Measurements from ENCODE around the gene DZIP1. TPM values are rescaled to one million over a fixed set of nuclear protein-coding genes. Genes with fewer than 3 reads are reported as not detected.

The DZIP1 gene
- total and polyA plus RNA-seq, 2 of the 13 experiments (the other 11 are each of a cell fraction or from before 2014, with no cell fraction given): 11.0 to 36.7 TPM

DNA sequence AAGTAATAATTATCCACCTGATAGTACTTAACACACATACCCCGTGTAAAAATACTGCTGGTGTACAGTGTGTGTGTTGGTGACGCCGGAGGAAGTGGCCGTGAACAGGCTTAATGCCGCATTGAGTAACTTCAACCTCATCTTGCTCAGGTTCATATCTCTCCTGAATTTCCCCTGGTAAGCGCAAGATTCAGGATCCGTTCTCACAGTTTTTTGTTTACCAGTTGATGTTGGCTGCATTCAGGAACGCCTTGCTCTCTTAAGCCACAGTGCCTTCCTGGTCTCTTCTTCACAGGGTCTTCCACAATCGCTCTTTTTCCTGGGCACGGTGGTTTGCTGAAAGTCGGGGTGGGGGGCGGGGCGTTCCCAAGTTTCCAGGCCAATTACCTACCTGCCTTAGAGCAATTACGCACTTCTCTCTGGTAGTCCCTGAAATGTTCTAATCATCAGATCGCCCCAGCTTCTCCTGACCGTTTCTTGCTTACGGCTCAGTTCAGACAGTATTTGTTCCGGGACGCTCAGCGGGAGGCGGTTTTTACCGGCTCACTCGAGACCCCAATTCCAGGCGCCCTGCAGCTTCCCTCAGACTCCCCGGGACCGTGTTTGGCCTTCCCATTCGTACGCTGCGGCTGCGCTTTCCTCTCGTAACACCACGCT lies 31.7 kb upstream of the DZIP1 start (continued):
- TF ChIP-seq, protein P1, sequence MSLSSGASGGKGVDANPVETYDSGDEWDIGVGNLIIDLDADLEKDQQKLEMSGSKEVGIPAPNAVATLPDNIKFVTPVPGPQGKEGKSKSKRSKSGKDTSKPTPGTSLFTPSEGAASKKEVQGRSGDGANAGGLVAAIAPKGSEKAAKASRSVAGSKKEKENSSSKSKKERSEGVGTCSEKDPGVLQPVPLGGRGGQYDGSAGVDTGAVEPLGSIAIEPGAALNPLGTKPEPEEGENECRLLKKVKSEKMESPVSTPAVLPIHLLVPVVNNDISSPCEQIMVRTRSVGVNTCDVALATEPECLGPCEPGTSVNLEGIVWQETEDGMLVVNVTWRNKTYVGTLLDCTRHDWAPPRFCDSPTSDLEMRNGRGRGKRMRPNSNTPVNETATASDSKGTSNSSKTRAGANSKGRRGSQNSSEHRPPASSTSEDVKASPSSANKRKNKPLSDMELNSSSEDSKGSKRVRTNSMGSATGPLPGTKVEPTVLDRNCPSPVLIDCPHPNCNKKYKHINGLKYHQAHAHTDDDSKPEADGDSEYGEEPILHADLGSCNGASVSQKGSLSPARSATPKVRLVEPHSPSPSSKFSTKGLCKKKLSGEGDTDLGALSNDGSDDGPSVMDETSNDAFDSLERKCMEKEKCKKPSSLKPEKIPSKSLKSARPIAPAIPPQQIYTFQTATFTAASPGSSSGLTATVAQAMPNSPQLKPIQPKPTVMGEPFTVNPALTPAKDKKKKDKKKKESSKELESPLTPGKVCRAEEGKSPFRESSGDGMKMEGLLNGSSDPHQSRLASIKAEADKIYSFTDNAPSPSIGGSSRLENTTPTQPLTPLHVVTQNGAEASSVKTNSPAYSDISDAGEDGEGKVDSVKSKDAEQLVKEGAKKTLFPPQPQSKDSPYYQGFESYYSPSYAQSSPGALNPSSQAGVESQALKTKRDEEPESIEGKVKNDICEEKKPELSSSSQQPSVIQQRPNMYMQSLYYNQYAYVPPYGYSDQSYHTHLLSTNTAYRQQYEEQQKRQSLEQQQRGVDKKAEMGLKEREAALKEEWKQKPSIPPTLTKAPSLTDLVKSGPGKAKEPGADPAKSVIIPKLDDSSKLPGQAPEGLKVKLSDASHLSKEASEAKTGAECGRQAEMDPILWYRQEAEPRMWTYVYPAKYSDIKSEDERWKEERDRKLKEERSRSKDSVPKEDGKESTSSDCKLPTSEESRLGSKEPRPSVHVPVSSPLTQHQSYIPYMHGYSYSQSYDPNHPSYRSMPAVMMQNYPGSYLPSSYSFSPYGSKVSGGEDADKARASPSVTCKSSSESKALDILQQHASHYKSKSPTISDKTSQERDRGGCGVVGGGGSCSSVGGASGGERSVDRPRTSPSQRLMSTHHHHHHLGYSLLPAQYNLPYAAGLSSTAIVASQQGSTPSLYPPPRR (CRISPR knock-in tag; IDR thresholded peaks at IDR 0.05; ENCODE audit: borderline replicate concordance): no peak
- 0 out of 2 replicates have a peak, but pooled peaks have one; percentile 11 for TF ChIP-seq CHD2 (IDR thresholded peaks at IDR 0.05; ENCODE audit: low read depth, low read length)
- no peak for TF ChIP-seq KDM4B (CRISPR knock-in tag; IDR thresholded peaks at IDR 0.05)
- TF ChIP-seq WIZ (CRISPR knock-in tag; IDR thresholded peaks at IDR 0.05): no peak
- TF ChIP-seq ZNF546 (CRISPR knock-in tag; conservative IDR thresholded peaks at IDR 0.05): no peak

DNA sequence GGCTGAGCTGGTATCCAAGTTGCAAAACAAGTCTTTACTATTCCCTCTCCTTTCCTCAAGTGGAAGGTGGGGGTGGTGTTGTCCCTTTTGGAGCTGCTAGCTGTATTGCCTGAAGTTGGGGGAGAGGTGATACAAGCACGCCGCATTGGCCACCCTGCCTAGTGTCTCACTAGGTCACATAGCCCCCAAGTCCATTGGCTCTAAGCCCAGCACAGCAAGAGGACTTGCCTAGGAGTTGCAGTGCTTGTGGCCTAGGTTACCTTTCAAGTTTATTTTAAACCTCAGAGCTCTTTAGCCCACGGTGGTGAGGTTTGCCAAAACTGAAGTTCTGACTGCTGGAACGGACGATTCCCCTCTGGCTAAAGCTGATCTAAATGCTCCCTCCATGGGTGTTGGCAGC lies 27.1 kb upstream of the DZIP1 start:
- no peak overlapping the region for H3K27ac ChIP-seq (ENCODE audit: extremely low read length, insufficient read depth, low read length)
- no peak overlapping the region for H3K4me2 ChIP-seq (ENCODE audit: low read depth, low read length)
- no peak for FAIRE-seq
- POLR2A ChIA-PET: no interaction called here
- no peak overlapping the region for H3K4me3 ChIP-seq (replicated peaks in 1 of 3; ENCODE audit: insufficient read depth in 1 of 3, low read depth in 2 of 3, low read length in 3 of 3)
- in situ Hi-C loops (cut with HindIII; ENCODE audit: extremely low pct_ligation_motif_present, low pct_unique_long_range_greater_than_20kb) (no loop called here), intact Hi-C loops (cut with micrococcal nuclease; ENCODE audit: unreplicated experiment) (loop anchor here (10.0 kb wide), 1 partner anchor 113 kb away; no protein-coding TSS in a partner anchor)
- BruUV-seq (replicated peaks): no TSS peak
- H3K9ac ChIP-seq (ENCODE audit: insufficient read depth, low read depth, low read length): no peak overlapping the region
- no peak overlapping the region for H2AFZ ChIP-seq (ENCODE audit: low read length)
- no peak for DNase-seq (ENCODE audit: low spot score)
- H3K79me2 ChIP-seq (ENCODE audit: insufficient read depth, low read length): peaks cover 17% of the 10 kb centered on the region
- no peak for ATAC-seq
- no peaks in the 10 kb centered on the region for H3K27me3 ChIP-seq (ENCODE audit: control insufficient read depth in 1 of 2, insufficient read depth in 2 of 2, low read length in 2 of 2)
- CTCF ChIA-PET (ENCODE audit: low intra/inter-chr PET ratio, low total read pairs): no interaction called here
- 68% methylated on average over 3 of the region's 5 CpGs for WGBS (ENCODE audit: low lambda C conversion rate)
- H3K4me1 ChIP-seq (ENCODE audit: insufficient read depth, low read length): peaks cover 28% of the 10 kb centered on the region
- no peaks in the 10 kb centered on the region for H3K36me3 ChIP-seq (replicated peaks in 1 of 2; ENCODE audit: control insufficient read depth in 1 of 2, insufficient read depth in 2 of 2, low read length in 2 of 2)
- no peaks in the 10 kb centered on the region for H4K20me1 ChIP-seq (ENCODE audit: insufficient read depth, low read length)
- H3K9me3 ChIP-seq (ENCODE audit: low read length): peaks cover 20% of the 10 kb centered on the region
- TF ChIP-seq ZNF329 (CRISPR knock-in tag; IDR thresholded peaks at IDR 0.05; ENCODE audit: low read depth) (no peak), ZNF674 (CRISPR knock-in tag; IDR thresholded peaks at IDR 0.05; ENCODE audit: low read depth) (no peak), SAFB2 (CRISPR knock-in tag; IDR thresholded peaks at IDR 0.05; ENCODE audit: borderline replicate concordance, low read depth) (no peak), CREM (IDR thresholded peaks at IDR 0.05) (no peak), CREM (CRISPR knock-in tag; IDR thresholded peaks at IDR 0.05) (no peak), ZNF432 (CRISPR knock-in tag; IDR thresholded peaks at IDR 0.05; ENCODE audit: borderline replicate concordance) (no peak), ZNF484 (CRISPR knock-in tag; IDR thresholded peaks at IDR 0.05; ENCODE audit: borderline replicate concordance, low read depth) (no peak)
- TF ChIP-seq, protein P2, sequence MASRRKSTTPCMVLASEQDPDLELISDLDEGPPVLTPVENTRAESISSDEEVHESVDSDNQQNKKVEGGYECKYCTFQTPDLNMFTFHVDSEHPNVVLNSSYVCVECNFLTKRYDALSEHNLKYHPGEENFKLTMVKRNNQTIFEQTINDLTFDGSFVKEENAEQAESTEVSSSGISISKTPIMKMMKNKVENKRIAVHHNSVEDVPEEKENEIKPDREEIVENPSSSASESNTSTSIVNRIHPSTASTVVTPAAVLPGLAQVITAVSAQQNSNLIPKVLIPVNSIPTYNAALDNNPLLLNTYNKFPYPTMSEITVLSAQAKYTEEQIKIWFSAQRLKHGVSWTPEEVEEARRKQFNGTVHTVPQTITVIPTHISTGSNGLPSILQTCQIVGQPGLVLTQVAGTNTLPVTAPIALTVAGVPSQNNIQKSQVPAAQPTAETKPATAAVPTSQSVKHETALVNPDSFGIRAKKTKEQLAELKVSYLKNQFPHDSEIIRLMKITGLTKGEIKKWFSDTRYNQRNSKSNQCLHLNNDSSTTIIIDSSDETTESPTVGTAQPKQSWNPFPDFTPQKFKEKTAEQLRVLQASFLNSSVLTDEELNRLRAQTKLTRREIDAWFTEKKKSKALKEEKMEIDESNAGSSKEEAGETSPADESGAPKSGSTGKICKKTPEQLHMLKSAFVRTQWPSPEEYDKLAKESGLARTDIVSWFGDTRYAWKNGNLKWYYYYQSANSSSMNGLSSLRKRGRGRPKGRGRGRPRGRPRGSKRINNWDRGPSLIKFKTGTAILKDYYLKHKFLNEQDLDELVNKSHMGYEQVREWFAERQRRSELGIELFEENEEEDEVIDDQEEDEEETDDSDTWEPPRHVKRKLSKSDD (CRISPR knock-in tag; IDR thresholded peaks at IDR 0.05; ENCODE audit: low read depth): no peak
- TF ChIP-seq, protein P3, sequence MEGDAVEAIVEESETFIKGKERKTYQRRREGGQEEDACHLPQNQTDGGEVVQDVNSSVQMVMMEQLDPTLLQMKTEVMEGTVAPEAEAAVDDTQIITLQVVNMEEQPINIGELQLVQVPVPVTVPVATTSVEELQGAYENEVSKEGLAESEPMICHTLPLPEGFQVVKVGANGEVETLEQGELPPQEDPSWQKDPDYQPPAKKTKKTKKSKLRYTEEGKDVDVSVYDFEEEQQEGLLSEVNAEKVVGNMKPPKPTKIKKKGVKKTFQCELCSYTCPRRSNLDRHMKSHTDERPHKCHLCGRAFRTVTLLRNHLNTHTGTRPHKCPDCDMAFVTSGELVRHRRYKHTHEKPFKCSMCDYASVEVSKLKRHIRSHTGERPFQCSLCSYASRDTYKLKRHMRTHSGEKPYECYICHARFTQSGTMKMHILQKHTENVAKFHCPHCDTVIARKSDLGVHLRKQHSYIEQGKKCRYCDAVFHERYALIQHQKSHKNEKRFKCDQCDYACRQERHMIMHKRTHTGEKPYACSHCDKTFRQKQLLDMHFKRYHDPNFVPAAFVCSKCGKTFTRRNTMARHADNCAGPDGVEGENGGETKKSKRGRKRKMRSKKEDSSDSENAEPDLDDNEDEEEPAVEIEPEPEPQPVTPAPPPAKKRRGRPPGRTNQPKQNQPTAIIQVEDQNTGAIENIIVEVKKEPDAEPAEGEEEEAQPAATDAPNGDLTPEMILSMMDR (CRISPR knock-in tag; IDR thresholded peaks at IDR 0.05): no peak

All from HepG2 (cell line).